GM13977 (cell line): ENCODE results near the gene ESR1.

Source experiments
- DNase-seq: peaks from one replicate; pipeline ENCODE4 v3.0.0; 2012; ENCODE audit warnings: low spot score
- CTCF ChIP-seq: IDR thresholded peaks from 2 replicates; pipeline ENCODE4 v1.5.1; 2012; ENCODE audit warnings: mild to moderate bottlenecking, control low read depth; ENCODE audit not compliant: insufficient read depth; ENCODE audit errors: extremely low read depth, missing control alignments
- in situ Hi-C: fragments of 300-500 bp; cut with MboI; formaldehyde crosslinking; loops from one replicate; pipeline ENCODE4 v1.12.0; 2022; ENCODE audit warnings: low sequenced_read_pairs, low pct_unique_long_range_greater_than_20kb, mixed read lengths, inconsistent platforms; ENCODE audit not compliant: unreplicated experiment

The ESR1 gene

GRCh38 chr6:152173321-152173720 lies 365.8 kb downstream of the ESR1 start:
- no peak for TF ChIP-seq CTCF
- no peak for DNase-seq
- in situ Hi-C loops: no loop called here

- in situ Hi-C loops: no loop called here
- no peak for TF ChIP-seq CTCF
- no peak for DNase-seq
Measured at GRCh38 chr6:152173957-152174356, 366.5 kb downstream of the ESR1 start.

GRCh38 chr6:152176268-152176667 lies 368.8 kb downstream of the ESR1 start:
- in situ Hi-C loops: no loop called here
- DNase-seq: no peak
- TF ChIP-seq CTCF: no peak
